Lower lobe of right lung (tissue), 2 donors: Measurements from ENCODE around the gene SEMA6C. TPM values are rescaled to one million over a fixed set of nuclear protein-coding genes. Genes with fewer than 3 reads are reported as not detected.

Source experiments
- ATAC-seq, 2 donors: fragments of 200-7000 bp; cut with Tn5 transposase; one replicate each; pipeline ENCODE4 v1.9.1; 2020 to 2022; ENCODE audit warnings: mild to moderate bottlenecking in 2 of 2, moderate library complexity in 2 of 2
- DNase-seq: peaks from one replicate; pipeline ENCODE4 v3.0.0-alpha.2; 2020
- H3K27ac ChIP-seq: fragments of 200-600 bp; one replicate; pipeline ENCODE4 v1.8.0; 2022
- H3K27me3 ChIP-seq: fragments of 200-600 bp; one replicate; pipeline ENCODE4 v1.8.0; 2022; ENCODE audit warnings: low read depth
- H3K36me3 ChIP-seq: fragments of 200-600 bp; one replicate; pipeline ENCODE4 v1.8.0; 2022; ENCODE audit warnings: mild to moderate bottlenecking
- H3K4me1 ChIP-seq: fragments of 200-600 bp; one replicate; pipeline ENCODE4 v1.8.0; 2022
- H3K4me3 ChIP-seq: fragments of 200-600 bp; one replicate; pipeline ENCODE4 v1.8.0; 2022; ENCODE audit warnings: mild to moderate bottlenecking
- H3K9me3 ChIP-seq: fragments of 200-600 bp; one replicate; pipeline ENCODE4 v1.8.0; 2022
- intact Hi-C: fragments of 100-400 bp; cut with DNase I; formaldehyde crosslinking; loops from one replicate; pipeline ENCODE4 v1.11.0; 2022
- total RNA-seq: library from RNA; stranded (reverse); fragmentation: NEBNext Ultra II Directional; extraction: Animal tissue kit (Norgen Biotek cat#: 25700); gene quantifications from one replicate; pipeline ENCODE4 v1.2.1, GENCODE V29; 2021
- TF ChIP-seq, protein P1 (sequence below): fragments of 200-600 bp; IDR thresholded peaks from one replicate; pipeline ENCODE4 v1.8.0; 2022; ENCODE audit warnings: antibody characterized with exemption, mild to moderate bottlenecking
- donor health status: DM: no; HTN: yes; CAD: no; lungs with severe emphysema.

Gene SEMA6C
- total RNA-seq, 1 donor from 2014 or later, result 6.4 TPM

DNA sequence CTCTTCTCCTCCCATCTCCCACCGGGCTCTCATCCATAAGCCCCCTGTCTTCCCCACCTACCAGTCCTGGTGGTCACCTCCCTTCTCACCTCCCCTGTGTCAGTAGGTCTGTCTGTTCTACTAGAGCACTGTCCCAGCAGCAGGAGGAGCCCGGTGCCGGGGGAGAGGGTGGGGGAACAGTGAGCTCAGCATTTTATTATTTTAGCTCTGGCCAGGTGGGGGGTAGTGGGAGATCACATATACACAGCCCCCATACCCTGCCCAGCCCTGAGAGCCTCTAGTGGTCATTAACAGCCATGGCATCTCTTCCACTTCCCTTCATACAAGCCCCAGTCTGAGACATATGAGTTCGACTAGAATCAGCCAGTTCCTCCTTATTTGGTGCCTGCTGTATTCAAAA, 29.4 kb upstream of the SEMA6C start, which contains the start of gene TMOD4:
TMOD4 (minus strand) TSS at position 119 of the 400 bp plus-strand sequence. CDS start 1,106 bp downstream, outside the sequence.
- peak; percentile 29 to 56 for ATAC-seq
- no peak within 1 kb of the TSS for H3K27ac ChIP-seq
- peaks cover 73% of the 10 kb centered on the region for H3K36me3 ChIP-seq
- H3K4me1 ChIP-seq, result no peaks in the 10 kb centered on the region
- no peaks in the 10 kb centered on the region for H3K27me3 ChIP-seq
- no peaks in the 10 kb centered on the region for H3K9me3 ChIP-seq
- H3K4me3 ChIP-seq, result no peak within 1 kb of the TSS
- TF ChIP-seq, protein P1, sequence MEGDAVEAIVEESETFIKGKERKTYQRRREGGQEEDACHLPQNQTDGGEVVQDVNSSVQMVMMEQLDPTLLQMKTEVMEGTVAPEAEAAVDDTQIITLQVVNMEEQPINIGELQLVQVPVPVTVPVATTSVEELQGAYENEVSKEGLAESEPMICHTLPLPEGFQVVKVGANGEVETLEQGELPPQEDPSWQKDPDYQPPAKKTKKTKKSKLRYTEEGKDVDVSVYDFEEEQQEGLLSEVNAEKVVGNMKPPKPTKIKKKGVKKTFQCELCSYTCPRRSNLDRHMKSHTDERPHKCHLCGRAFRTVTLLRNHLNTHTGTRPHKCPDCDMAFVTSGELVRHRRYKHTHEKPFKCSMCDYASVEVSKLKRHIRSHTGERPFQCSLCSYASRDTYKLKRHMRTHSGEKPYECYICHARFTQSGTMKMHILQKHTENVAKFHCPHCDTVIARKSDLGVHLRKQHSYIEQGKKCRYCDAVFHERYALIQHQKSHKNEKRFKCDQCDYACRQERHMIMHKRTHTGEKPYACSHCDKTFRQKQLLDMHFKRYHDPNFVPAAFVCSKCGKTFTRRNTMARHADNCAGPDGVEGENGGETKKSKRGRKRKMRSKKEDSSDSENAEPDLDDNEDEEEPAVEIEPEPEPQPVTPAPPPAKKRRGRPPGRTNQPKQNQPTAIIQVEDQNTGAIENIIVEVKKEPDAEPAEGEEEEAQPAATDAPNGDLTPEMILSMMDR, result peak; percentile 39
- DNase-seq, result no peak
- intact Hi-C loops, result no loop called here

DNA sequence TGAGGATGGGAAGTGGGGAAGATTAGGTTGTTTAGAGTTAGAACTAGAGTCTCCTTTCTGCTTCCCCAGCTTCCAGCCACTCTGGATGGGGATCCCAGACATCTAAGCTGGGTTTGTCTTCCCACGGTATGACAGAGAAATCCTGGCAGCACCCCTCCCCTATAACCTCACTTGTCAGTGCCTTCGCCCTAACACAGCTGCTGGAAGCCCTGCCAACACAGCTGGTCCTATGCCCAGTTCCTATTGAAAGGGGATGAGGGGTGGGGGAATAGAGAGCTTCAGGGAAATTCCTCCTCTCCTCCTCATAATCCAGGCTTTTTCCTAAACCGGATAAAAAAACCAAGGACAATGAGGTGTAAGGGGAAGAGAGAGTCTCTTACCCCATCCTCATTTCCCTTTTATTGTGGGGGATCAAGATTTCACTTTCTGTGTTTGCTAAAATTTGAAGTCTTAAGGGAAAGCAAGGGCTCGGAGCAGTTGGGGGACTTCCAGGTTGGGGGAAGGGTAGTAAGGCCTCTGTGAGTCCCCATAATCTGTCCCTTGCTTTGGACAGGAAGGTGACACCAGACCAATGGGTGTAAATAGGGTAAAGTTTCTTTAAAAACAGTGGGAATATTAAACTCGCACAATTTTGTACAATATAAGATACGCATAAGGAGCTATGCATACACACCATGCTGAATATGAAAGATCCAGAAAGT, 28.8 kb upstream of the SEMA6C start:
- H3K36me3 ChIP-seq, result peaks cover 73% of the 10 kb centered on the region
- H3K27ac ChIP-seq, result no peak overlapping the region

DNA sequence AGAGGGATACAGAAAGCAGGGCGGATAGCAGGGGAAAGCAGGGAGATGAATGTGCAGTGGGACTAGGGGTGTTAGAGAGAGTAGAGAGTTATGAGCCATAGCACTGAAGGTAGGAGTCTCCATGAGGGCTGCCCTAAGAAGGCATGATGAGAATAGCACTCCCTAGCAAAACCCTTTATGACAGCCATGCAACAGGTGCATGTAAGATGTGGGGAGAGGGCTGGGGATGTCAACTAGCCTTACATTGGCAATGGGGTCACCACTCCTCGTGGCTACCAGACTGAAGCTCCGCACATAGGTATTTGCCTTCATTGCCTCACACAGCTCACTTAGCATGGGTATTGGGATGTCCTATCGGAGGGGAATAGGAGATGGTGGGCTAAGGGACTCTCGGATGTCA, 24.8 kb upstream of the SEMA6C start:
- Histone ChIP-seq H3K4me3 (no peak overlapping the region), H3K27ac (no peak overlapping the region), H3K9me3 (no peaks in the 10 kb centered on the region), H3K36me3 (peaks cover 66% of the 10 kb centered on the region), H3K4me1 (peaks cover 9% of the 10 kb centered on the region), H3K27me3 (no peaks in the 10 kb centered on the region)
- TF ChIP-seq, protein P1, result no peak
- intact Hi-C loops, result no loop called here
- DNase-seq (no peak), ATAC-seq (no peak)

More for the DNA sequence above, 28.8 kb upstream of the SEMA6C start:
- Histone ChIP-seq H3K27me3 (no peaks in the 10 kb centered on the region), H3K4me3 (no peak overlapping the region), H3K9me3 (no peaks in the 10 kb centered on the region), H3K4me1 (no peaks in the 10 kb centered on the region)
- intact Hi-C loops, result no loop called here
- ATAC-seq (no peak), DNase-seq (no peak)
- TF ChIP-seq, protein P1, result no peak

DNA sequence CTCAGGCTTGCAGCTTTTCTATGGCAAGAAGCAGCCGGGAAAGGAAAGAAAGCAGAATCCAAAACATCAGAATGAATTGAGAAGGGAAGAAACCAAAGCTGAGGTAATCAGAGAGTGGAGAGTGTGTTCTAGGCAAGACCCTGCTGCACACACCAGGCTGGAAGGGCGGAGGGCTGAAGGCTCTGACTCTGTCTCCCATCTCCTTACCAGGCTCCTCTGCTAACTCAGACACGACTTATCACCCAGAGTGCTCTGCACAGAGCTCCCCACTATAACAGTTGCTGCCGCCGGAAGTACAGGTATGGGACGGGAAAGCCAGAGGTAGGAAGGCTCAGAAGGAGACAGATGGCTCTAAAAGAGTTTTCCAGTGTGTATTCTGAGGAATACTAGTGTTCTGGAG, 20.7 kb upstream of the SEMA6C start:
- Histone ChIP-seq H3K4me3 (peak overlapping the region; percentile 86), H3K27me3 (no peaks in the 10 kb centered on the region), H3K36me3 (peaks cover 44% of the 10 kb centered on the region), H3K27ac (no peak overlapping the region), H3K4me1 (peaks cover 26% of the 10 kb centered on the region), H3K9me3 (no peaks in the 10 kb centered on the region)
- TF ChIP-seq, protein P1, result no peak
- DNase-seq, result no peak
- intact Hi-C loops, result no loop called here
- ATAC-seq, result no peak

DNA sequence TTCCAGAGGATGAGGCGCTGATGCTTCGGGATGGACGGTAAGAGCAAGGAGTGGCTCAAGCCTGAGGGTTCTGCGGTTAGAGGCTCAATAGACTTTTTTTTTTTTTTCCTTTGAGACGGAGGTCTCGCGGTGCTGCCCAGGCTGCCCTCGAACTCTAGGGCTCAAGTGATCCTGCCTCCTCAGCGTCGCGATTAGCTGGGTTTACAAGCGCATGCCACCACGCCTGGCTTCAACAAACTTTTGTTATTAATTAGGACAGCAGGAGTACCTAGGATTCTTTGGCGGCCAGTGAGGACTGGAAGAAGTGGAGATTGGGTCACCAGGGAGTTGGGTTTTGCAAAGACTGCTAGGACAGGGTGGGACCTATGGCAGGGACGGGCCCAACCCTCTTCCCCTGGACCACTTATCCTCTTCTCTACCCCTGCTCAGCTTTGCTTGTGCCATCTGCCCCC, 20.1 kb upstream of the SEMA6C start:
- intact Hi-C loops, result no loop called here
- DNase-seq, result no peak
- Histone ChIP-seq H3K4me3 (peak overlapping the region; percentile 86), H3K9me3 (no peaks in the 10 kb centered on the region), H3K27ac (peak overlapping the region; percentile 85), H3K36me3 (peaks cover 50% of the 10 kb centered on the region), H3K4me1 (peaks cover 26% of the 10 kb centered on the region), H3K27me3 (no peaks in the 10 kb centered on the region)
- ATAC-seq, result peak in 1 of 2 donors; percentile 2
- TF ChIP-seq, protein P1, result no peak
